CD14-positive monocyte (primary cell): ENCODE results near the gene GALNT12. TPM values are rescaled to one million over a fixed set of nuclear protein-coding genes. Genes with fewer than 3 reads are reported as not detected.

ENCODE experiments used
- DNase-seq, 3 donors: peaks; one replicate each; pipeline ENCODE4 v3.0.0-alpha.2; 2011 to 2022
- H2AFZ ChIP-seq: 2 replicates; pipeline ENCODE4 v1.6.0; 2012; ENCODE audit warnings: mild to moderate bottlenecking, low read depth, low read length, inconsistent platforms; ENCODE audit not compliant: insufficient read depth, poor library complexity, severe bottlenecking
- H3K27ac ChIP-seq, 2 donors: 1 replicate in 1 of 2; 2 replicates in 1 of 2; pipeline ENCODE4 v1.5.1; 2012 to 2013; ENCODE audit warnings: low read length in 2 of 2, control low read depth in 1 of 2, inconsistent platforms in 1 of 2, low read depth in 1 of 2, mild to moderate bottlenecking in 1 of 2
- H3K27me3 ChIP-seq, 2 donors: one replicate each; pipeline versions ENCODE4 v1.6.0 to v1.6.1; 2011 to 2013; ENCODE audit warnings: low read length in 2 of 2; ENCODE audit not compliant: control insufficient read depth in 2 of 2, insufficient read depth in 2 of 2
- H3K36me3 ChIP-seq, 2 donors: replicated peaks in 1 of 2; 1 replicate in 1 of 2; 2 replicates in 1 of 2; pipeline versions ENCODE4 v1.5.1 to v1.6.1; 2012 to 2013; ENCODE audit warnings: low read length in 2 of 2, control low read depth in 1 of 2, inconsistent platforms in 1 of 2, mild to moderate bottlenecking in 1 of 2; ENCODE audit not compliant: insufficient read depth in 2 of 2, control insufficient read depth in 1 of 2
- H3K4me1 ChIP-seq, 2 donors: 1 replicate in 1 of 2; 2 replicates in 1 of 2; pipeline versions ENCODE4 v1.5.1 to v1.6.1; 2012 to 2013; ENCODE audit warnings: low read length in 2 of 2, control low read depth in 1 of 2, inconsistent platforms in 1 of 2, mild to moderate bottlenecking in 1 of 2, moderate library complexity in 1 of 2; ENCODE audit not compliant: insufficient read depth in 2 of 2, control insufficient read depth in 1 of 2
- H3K4me2 ChIP-seq: replicated peaks from 2 replicates; pipeline ENCODE3; 2012; ENCODE audit warnings: low read length, moderate library complexity, mild to moderate bottlenecking; ENCODE audit not compliant: poor library complexity, severe bottlenecking; ENCODE audit errors: extremely low read depth
- H3K4me3 ChIP-seq, 3 experiments: fragments of 200-600 bp in 1 of 3; sonication (generic) in 1 of 3; replicated peaks in 1 of 3; 1 replicate in 2 of 3; 2 replicates in 1 of 3; pipeline ENCODE4 v1.5.1; 2011 to 2013; ENCODE audit warnings: low read length in 3 of 3, mild to moderate bottlenecking in 3 of 3, control low read depth in 2 of 3, low read depth in 2 of 3, inconsistent platforms in 1 of 3, moderate library complexity in 1 of 3
- H3K79me2 ChIP-seq: 2 replicates; pipeline ENCODE4 v1.6.0; 2012; ENCODE audit warnings: mild to moderate bottlenecking, control low read depth, inconsistent platforms, low read length, moderate library complexity; ENCODE audit not compliant: insufficient read depth
- H3K9ac ChIP-seq: 2 replicates; pipeline ENCODE4 v1.6.0; 2017; ENCODE audit warnings: low read length, mild to moderate bottlenecking; ENCODE audit not compliant: insufficient read depth, poor library complexity, severe bottlenecking
- H3K9me3 ChIP-seq, 2 donors: replicated peaks in 1 of 2; 1 replicate in 1 of 2; 2 replicates in 1 of 2; pipeline versions ENCODE4 v1.5.1 to v1.6.1; 2012 to 2013; ENCODE audit warnings: low read length in 2 of 2, control low read depth in 1 of 2; ENCODE audit not compliant: control insufficient read depth in 1 of 2, insufficient read depth in 1 of 2
- H4K20me1 ChIP-seq: 2 replicates; pipeline ENCODE4 v1.6.0; 2012; ENCODE audit warnings: mild to moderate bottlenecking, low read length, control low read depth, moderate library complexity; ENCODE audit not compliant: insufficient read depth
- H3K27ac Mint-ChIP-seq, 7 donors: one replicate each; pipeline ENCODE4 v1.8.0; 2020; ENCODE audit warnings: mild to moderate bottlenecking in 7 of 7, mixed read lengths in 7 of 7, moderate library complexity in 6 of 7, inconsistent platforms in 2 of 7
- H3K27me3 Mint-ChIP-seq, 3 donors: one replicate each; pipeline ENCODE4 v1.8.0; 2021 to 2022; ENCODE audit warnings: low read depth in 3 of 3, mild to moderate bottlenecking in 3 of 3, mixed read lengths in 3 of 3, moderate library complexity in 3 of 3, inconsistent platforms in 1 of 3
- H3K36me3 Mint-ChIP-seq, 2 donors: one replicate each; pipeline ENCODE4 v1.8.0; 2020; ENCODE audit warnings: mixed read lengths in 2 of 2, inconsistent platforms in 1 of 2, mild to moderate bottlenecking in 1 of 2
- H3K4me1 Mint-ChIP-seq: one replicate; pipeline ENCODE4 v1.8.0; 2020; ENCODE audit warnings: mild to moderate bottlenecking, mixed read lengths
- H3K4me3 Mint-ChIP-seq, 2 donors: one replicate each; pipeline ENCODE4 v1.8.0; 2020; ENCODE audit warnings: mild to moderate bottlenecking in 2 of 2, mixed read lengths in 2 of 2, moderate library complexity in 1 of 2
- H3K9me3 Mint-ChIP-seq, 7 donors: one replicate each; pipeline ENCODE4 v1.8.0; 2020 to 2022; ENCODE audit warnings: mixed read lengths in 7 of 7, mild to moderate bottlenecking in 6 of 7, moderate library complexity in 6 of 7, inconsistent platforms in 2 of 7
- WGBS: methylation state at CpG from one replicate; pipeline ENCODE4 v1.1.5; 2013; ENCODE audit warnings: missing lambda C conversion rate; ENCODE audit not compliant: insufficient coverage; 5-methylcytosine and 5-hydroxymethylcytosine counted together
- intact Hi-C, 2 donors: fragments of 100-400 bp; cut with micrococcal nuclease; formaldehyde crosslinking; loops; one replicate each; pipeline versions ENCODE4 v1.15.0 to v1.15.1; 2023
- polyA plus RNA-seq, 3 donors: library from polyadenylated mRNA; depleted of rRNA in 1 of 3; unstranded in 2 of 3; stranded (reverse) in 1 of 3; fragments of 300-500 nt in 2 of 3; fragments of >200 nt in 1 of 3; fragmentation: Illumina TruSeq in 2 of 3; gene quantifications; 1 replicate in 2 of 3; 2 replicates in 1 of 3; pipeline ENCODE4 v1.2.3, GENCODE V29; 2012 to 2021
- TF ChIP-seq, protein P1 (sequence below): fragments of 200-600 bp; IDR thresholded peaks from one replicate; pipeline ENCODE4 v1.8.0; 2022; ENCODE audit warnings: antibody characterized with exemption, mild to moderate bottlenecking

Gene GALNT12
- polyA plus RNA-seq, 3 donors, result 0.16 TPM; not detected in 2

DNA sequence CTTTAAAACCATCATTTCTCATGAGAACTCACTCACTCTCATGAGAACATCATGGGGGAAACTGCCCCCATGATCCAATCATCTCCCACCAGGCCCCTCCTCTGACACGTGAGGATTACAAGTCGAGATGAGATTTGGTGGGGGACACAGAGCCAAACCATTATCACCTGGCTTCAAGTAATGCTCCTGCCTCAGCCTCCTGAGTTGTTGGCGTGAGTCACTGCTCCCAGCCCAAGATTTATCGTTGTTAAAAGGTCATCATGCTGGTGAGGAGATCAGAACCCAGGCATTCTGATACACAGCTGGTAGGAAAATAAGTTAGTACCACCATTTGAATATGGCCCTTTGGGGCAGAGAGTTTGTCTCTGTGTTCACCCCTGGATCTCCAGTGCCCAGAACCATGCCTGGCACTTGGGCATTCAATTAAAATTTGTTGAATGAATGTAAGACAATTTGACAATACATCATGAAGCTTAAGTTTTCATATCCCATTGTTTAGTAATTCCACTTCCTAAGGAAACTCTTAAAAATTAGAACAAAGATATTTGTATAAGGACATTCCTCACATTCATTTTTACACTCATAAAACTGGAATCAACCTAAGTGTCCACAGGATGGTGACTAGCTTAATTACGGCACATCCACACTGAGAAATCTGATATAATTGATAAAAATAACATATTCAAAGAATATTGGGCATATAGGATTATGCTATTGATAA, 78.3 kb downstream of the GALNT12 start:
- no peak for DNase-seq
- intact Hi-C loops, result no loop called here
- Histone ChIP-seq H4K20me1 (no peaks in the 10 kb centered on the region), H2AFZ (no peak overlapping the region), H3K9ac (no peak overlapping the region), H3K27me3 (no peaks in the 10 kb centered on the region), H3K4me1 (peaks cover 0 to 8% of the 10 kb centered on the region in 2 donors), H3K4me3 (no peak overlapping the region), H3K36me3 (no peaks in the 10 kb centered on the region), H3K9me3 (no peaks in the 10 kb centered on the region), H3K79me2 (no peaks in the 10 kb centered on the region), H3K4me2 (no peak overlapping the region), H3K27ac (no peak overlapping the region)
- H3K27ac Mint-ChIP-seq, result no peak overlapping the region
- peaks cover 6 to 7% (median 6%) of the 10 kb centered on the region in 3 donors for H3K27me3 Mint-ChIP-seq
- no peaks in the 10 kb centered on the region for H3K36me3 Mint-ChIP-seq
- TF ChIP-seq, protein P1, sequence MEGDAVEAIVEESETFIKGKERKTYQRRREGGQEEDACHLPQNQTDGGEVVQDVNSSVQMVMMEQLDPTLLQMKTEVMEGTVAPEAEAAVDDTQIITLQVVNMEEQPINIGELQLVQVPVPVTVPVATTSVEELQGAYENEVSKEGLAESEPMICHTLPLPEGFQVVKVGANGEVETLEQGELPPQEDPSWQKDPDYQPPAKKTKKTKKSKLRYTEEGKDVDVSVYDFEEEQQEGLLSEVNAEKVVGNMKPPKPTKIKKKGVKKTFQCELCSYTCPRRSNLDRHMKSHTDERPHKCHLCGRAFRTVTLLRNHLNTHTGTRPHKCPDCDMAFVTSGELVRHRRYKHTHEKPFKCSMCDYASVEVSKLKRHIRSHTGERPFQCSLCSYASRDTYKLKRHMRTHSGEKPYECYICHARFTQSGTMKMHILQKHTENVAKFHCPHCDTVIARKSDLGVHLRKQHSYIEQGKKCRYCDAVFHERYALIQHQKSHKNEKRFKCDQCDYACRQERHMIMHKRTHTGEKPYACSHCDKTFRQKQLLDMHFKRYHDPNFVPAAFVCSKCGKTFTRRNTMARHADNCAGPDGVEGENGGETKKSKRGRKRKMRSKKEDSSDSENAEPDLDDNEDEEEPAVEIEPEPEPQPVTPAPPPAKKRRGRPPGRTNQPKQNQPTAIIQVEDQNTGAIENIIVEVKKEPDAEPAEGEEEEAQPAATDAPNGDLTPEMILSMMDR, result no peak
- peaks cover 0 to 2% (median 0%) of the 10 kb centered on the region in 7 donors for H3K9me3 Mint-ChIP-seq
- H3K4me3 Mint-ChIP-seq, result no peak overlapping the region
- 100% methylated on average over 4 of the region's 5 CpGs for WGBS
- peaks cover 9% of the 10 kb centered on the region for H3K4me1 Mint-ChIP-seq

DNA sequence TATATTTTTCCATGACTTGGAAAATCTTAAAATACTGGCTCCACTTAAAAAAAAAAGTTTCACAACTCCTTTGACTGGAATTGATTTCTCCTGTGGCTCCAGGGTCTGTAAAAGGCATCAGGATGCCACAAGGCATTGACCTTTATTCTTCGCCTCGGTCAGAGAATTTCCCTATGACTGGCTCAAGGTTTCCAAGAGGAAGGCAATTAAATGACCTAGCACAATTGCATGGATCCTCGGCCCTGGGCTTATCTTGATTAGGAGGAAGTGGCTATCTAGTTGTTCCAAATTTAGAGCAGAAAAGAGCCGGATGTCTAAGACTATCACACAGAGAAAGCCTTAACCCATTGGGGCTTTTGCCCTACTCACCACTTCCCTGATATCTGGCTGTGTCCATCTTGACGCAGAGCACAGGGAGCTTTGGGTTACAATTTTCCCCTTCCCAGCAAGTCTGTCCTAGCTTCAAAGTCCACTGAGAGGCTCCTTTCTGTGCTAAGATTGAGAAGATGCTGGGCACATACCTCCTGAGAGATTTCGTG, 79.3 kb downstream of the GALNT12 start:
- no peak overlapping the region for H3K4me3 Mint-ChIP-seq
- H3K4me1 ChIP-seq, result peaks cover 0 to 8% of the 10 kb centered on the region in 2 donors
- H3K27ac ChIP-seq, result no peak overlapping the region
- 40% methylated on average over 2 of the region's 6 CpGs for WGBS
- no peak overlapping the region for H2AFZ ChIP-seq
- H3K9me3 Mint-ChIP-seq, result peaks cover 0 to 4% (median 0%) of the 10 kb centered on the region in 7 donors
- no peak overlapping the region for H3K9ac ChIP-seq
- intact Hi-C loops, result no loop called here
- H3K9me3 ChIP-seq, result no peaks in the 10 kb centered on the region
- no peak for DNase-seq
- H3K27ac Mint-ChIP-seq, result no peak overlapping the region
- no peaks in the 10 kb centered on the region for H3K79me2 ChIP-seq
- no peaks in the 10 kb centered on the region for H3K27me3 ChIP-seq
- H3K4me2 ChIP-seq, result no peak overlapping the region
- no peaks in the 10 kb centered on the region for H4K20me1 ChIP-seq
- peaks cover 9% of the 10 kb centered on the region for H3K4me1 Mint-ChIP-seq
- H3K36me3 ChIP-seq, result no peaks in the 10 kb centered on the region
- no peaks in the 10 kb centered on the region for H3K36me3 Mint-ChIP-seq
- TF ChIP-seq, protein P1, result no peak
- peaks cover 3 to 5% (median 4%) of the 10 kb centered on the region in 3 donors for H3K27me3 Mint-ChIP-seq
- H3K4me3 ChIP-seq, result no peak overlapping the region
